Upper lobe of left lung (tissue), 6 donors: ENCODE results near the gene VAV3. TPM values are rescaled to one million over a fixed set of nuclear protein-coding genes. Genes with fewer than 3 reads are reported as not detected.
A peak's percentile ranks its signal among the peaks of the same experiment; 100 is the strongest.

Source experiments
- ATAC-seq, 2 donors: fragments of 200-7000 bp; cut with Tn5 transposase; one replicate each; pipeline ENCODE4 v1.9.1; 2022; ENCODE audit warnings: mild to moderate bottlenecking in 2 of 2, moderate library complexity in 2 of 2; ENCODE audit not compliant: low FRiP score in 2 of 2
- DNase-seq, 2 donors: peaks; one replicate each; pipeline ENCODE4 v3.0.0-alpha.2; 2019 to 2020
- H3K27ac ChIP-seq, 4 donors: fragments of 200-600 bp; sonication (generic); one replicate each; pipeline ENCODE4 v1.5.1; 2016 to 2019
- H3K27me3 ChIP-seq, 4 donors: fragments of 200-600 bp; sonication (generic); one replicate each; pipeline ENCODE4 v1.5.1; 2017 to 2019
- H3K36me3 ChIP-seq, 4 donors: fragments of 200-600 bp; sonication (generic); one replicate each; pipeline ENCODE4 v1.5.1; 2016 to 2019
- H3K4me1 ChIP-seq, 4 donors: fragments of 200-600 bp; sonication (generic); one replicate each; pipeline ENCODE4 v1.5.1; 2018 to 2019
- H3K4me3 ChIP-seq, 4 donors: fragments of 200-600 bp; sonication (generic); one replicate each; pipeline ENCODE4 v1.5.1; 2017 to 2019; ENCODE audit warnings: mild to moderate bottlenecking in 2 of 4, moderate library complexity in 1 of 4
- H3K9me3 ChIP-seq, 4 donors: fragments of 200-600 bp; sonication (generic); one replicate each; pipeline ENCODE4 v1.5.1; 2018 to 2019
- CTCF ChIP-seq, 6 experiments: fragments of 450-650 bp in 4 of 6; fragments of 200-600 bp in 2 of 6; sonication (generic) in 2 of 6; IDR thresholded peaks; one replicate each; pipeline ENCODE4 v1.5.1; 2016 to 2019; ENCODE audit warnings: antibody characterized with exemption in 6 of 6
- EP300 ChIP-seq, 4 donors: sonication (generic); formaldehyde crosslinking; IDR thresholded peaks; one replicate each; pipeline ENCODE4 v1.5.1; 2017; ENCODE audit warnings: antibody characterized with exemption in 4 of 4, control low read depth in 2 of 4
- POLR2A ChIP-seq, 4 donors: fragments of 450-650 bp; IDR thresholded peaks; one replicate each; pipeline ENCODE4 v1.5.1; 2016 to 2017; ENCODE audit warnings: antibody characterized with exemption in 4 of 4, mild to moderate bottlenecking in 2 of 4
- POLR2AphosphoS5 ChIP-seq, 2 donors: sonication (generic); formaldehyde crosslinking; IDR thresholded peaks; one replicate each; pipeline ENCODE4 v1.5.1; 2017; ENCODE audit warnings: antibody characterized with exemption in 2 of 2
- WGBS, 2 donors: methylation state at CpG; one replicate each; pipeline ENCODE4 v1.1.5; 2017 to 2018; 5-methylcytosine and 5-hydroxymethylcytosine counted together
- total RNA-seq, 6 donors: library from RNA; depleted of rRNA in 4 of 6; stranded (reverse); fragments of >200 nt in 4 of 6; gene quantifications; one replicate each; pipeline versions ENCODE4 v1.1.0 to v1.2.1, GENCODE V29; 2016 to 2021
- donor health status: DM: no; HTN: no; CAD: no; lungs with moderate emphysema.
- donor health status: DM: no; HTN: yes; CAD: no; lungs with severe emphysema.

Gene VAV3
- total RNA-seq, 6 donors from 2014 or later: 5.9 to 13.6 (median 7.8) TPM

- peak; percentile 26 to 86 for DNase-seq
- peaks cover 3 to 32% (median 22%) of the 10 kb centered on the region in 4 donors for H3K4me1 ChIP-seq
- no peaks in the 10 kb centered on the region for H3K9me3 ChIP-seq
- no peaks in the 10 kb centered on the region for H3K36me3 ChIP-seq
- no peaks in the 10 kb centered on the region for H3K27me3 ChIP-seq
- H3K4me3 ChIP-seq: peak overlapping the region; percentile 62 to 77 (median 68)
- TF ChIP-seq CTCF (IDR thresholded peaks at IDR 0.05): no peak
- TF ChIP-seq POLR2AphosphoS5 (IDR thresholded peaks at IDR 0.05): no peak
- TF ChIP-seq EP300 (IDR thresholded peaks at IDR 0.05): no peak
- no peak for TF ChIP-seq POLR2A (IDR thresholded peaks at IDR 0.05)
- peak overlapping the region; percentile 72 to 85 (median 84) for H3K27ac ChIP-seq
- peak in 1 of 2 donors; percentile 20 for ATAC-seq
- WGBS, 2 donors: 0 to 1% methylated on average over 12 to 20 of the region's 79 CpGs
These were observed 457 bp downstream of the VAV3 start for GRCh38 chr1:107964336-107965109.

GRCh38 chr1:107963601-107964335 is 1.2 kb downstream of the VAV3 start:
- H3K27ac ChIP-seq: peak overlapping the region; percentile 72 to 85 (median 84)
- H3K9me3 ChIP-seq: no peaks in the 10 kb centered on the region
- 1 to 3% methylated on average over 18 to 21 of the region's 21 CpGs for WGBS, 2 donors
- TF ChIP-seq EP300 (IDR thresholded peaks at IDR 0.05): no peak
- peak in 2 of 4 donors; percentile 25 to 52 for TF ChIP-seq POLR2A (IDR thresholded peaks at IDR 0.05)
- no peak for TF ChIP-seq POLR2AphosphoS5 (IDR thresholded peaks at IDR 0.05)
- TF ChIP-seq CTCF (IDR thresholded peaks at IDR 0.05): no peak
- ATAC-seq: peak; percentile 47 to 60
- peak; percentile 44 to 75 for DNase-seq
- H3K36me3 ChIP-seq: no peaks in the 10 kb centered on the region
- peaks cover 3 to 32% (median 22%) of the 10 kb centered on the region in 4 donors for H3K4me1 ChIP-seq
- H3K27me3 ChIP-seq: no peaks in the 10 kb centered on the region
- peak overlapping the region; percentile 62 to 77 (median 68) for H3K4me3 ChIP-seq

DNA sequence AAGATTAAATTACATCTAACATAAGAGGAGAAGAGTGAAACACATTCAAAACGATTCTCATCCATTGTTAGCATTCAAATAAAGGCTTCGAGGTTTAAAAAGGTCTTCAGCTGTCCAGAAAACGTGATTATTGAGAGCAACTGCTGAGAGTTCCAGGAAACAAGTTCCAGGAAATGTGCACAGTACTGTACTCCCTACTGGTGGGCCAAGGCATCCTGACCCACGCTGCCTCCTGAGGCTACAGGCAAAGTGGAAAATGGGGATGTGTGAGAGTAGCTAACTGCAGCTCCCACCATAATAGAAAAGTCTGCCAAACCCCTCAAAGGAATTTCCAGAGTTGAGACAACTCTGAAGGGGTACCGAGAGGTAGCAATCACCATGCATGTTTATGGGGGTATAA is 2.0 kb downstream of the VAV3 start:
- Histone ChIP-seq H3K36me3 (no peaks in the 10 kb centered on the region), H3K4me3 (peak overlapping the region in 3 of 4 donors; percentile 62 to 77 (median 68)), H3K9me3 (no peaks in the 10 kb centered on the region), H3K4me1 (peaks cover 3 to 32% (median 22%) of the 10 kb centered on the region in 4 donors), H3K27me3 (no peaks in the 10 kb centered on the region), H3K27ac (peak overlapping the region; percentile 72 to 85 (median 84))
- WGBS, 2 donors: 25 to 28% methylated on average over 5 of the region's 5 CpGs
- ATAC-seq (no peak), DNase-seq (no peak)
- TF ChIP-seq POLR2A (IDR thresholded peaks at IDR 0.05) (no peak), POLR2AphosphoS5 (IDR thresholded peaks at IDR 0.05) (no peak), CTCF (IDR thresholded peaks at IDR 0.05) (no peak), EP300 (IDR thresholded peaks at IDR 0.05) (no peak)

GRCh38 chr1:107954719-107955415 is 10.1 kb downstream of the VAV3 start:
- no peak for TF ChIP-seq POLR2AphosphoS5 (IDR thresholded peaks at IDR 0.05)
- no peak for TF ChIP-seq CTCF (IDR thresholded peaks at IDR 0.05)
- TF ChIP-seq EP300 (IDR thresholded peaks at IDR 0.05): no peak
- Histone ChIP-seq H3K27ac (no peak overlapping the region), H3K4me1 (peaks cover 13 to 18% (median 16%) of the 10 kb centered on the region in 4 donors), H3K4me3 (no peak overlapping the region), H3K27me3 (no peaks in the 10 kb centered on the region), H3K9me3 (no peaks in the 10 kb centered on the region), H3K36me3 (no peaks in the 10 kb centered on the region)
- DNase-seq (no peak), ATAC-seq (no peak)
- 86 to 96% methylated on average over 6 of the region's 6 CpGs for WGBS, 2 donors
